B cell (primary cell): Measurements from ENCODE around the gene LAMA3.

Source experiments
- CTCF ChIP-seq: fragments of 200-600 bp; IDR thresholded peaks from one replicate; pipeline ENCODE4 v1.8.0; 2022; ENCODE audit warnings: antibody characterized with exemption, mild to moderate bottlenecking
- EZH2 ChIP-seq: IDR thresholded peaks from 2 replicates; pipeline ENCODE4 v1.6.1; 2012; ENCODE audit warnings: borderline replicate concordance, low read depth, mild to moderate bottlenecking, moderate library complexity, low read length; ENCODE audit not compliant: insufficient read depth, poor library complexity, severe bottlenecking

DNA sequence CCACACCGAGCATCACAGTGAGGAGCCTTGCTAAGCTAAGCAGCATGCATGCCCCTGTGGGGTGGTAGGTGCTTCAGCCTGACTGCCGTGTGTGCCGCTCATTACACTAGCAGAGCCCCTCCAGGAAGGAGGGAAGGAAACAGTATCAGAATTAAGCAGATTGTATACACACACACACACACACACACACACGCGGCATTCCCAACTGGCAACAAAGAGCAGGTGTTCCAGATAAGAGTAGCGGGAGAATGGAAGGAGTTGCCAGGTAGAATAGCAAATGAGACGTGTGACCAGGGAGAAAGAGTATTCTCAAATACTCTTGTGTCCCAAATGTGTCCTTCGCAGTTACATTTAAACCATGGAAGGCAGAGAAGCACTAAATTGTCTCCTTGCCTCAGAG, 277.7 kb downstream of the LAMA3 start:
- no peak for TF ChIP-seq CTCF
- TF ChIP-seq EZH2: no peak
